HL-60/S4 treated with phorbol 12-myristate 13-acetate at 8.2 ng/mL for 4 days and 3 days (cell line): ENCODE data around the gene F8.

Experiments
- in situ Hi-C: fragments of 300-500 bp; cut with MboI; formaldehyde crosslinking; loops from 2 replicates; pipeline ENCODE4 v1.15.0; 2022; ENCODE audit warnings: low sequenced_read_pairs

Gene F8

GRCh38 chrX:155022585-155022984 is at the start of gene F8:
TSS of gene F8 (minus strand) at chrX:155022723. CDS start at chrX:155022552, 171 bp downstream.
- in situ Hi-C loops, result no loop called here

GRCh38 chrX:155071694-155072280 is 49.3 kb upstream of the F8 start:
- in situ Hi-C loops, result no loop called here

- in situ Hi-C loops, result no loop called here
Observed at GRCh38 chrX:155070975-155071693, 48.6 kb upstream of the F8 start, which contains the start of the genes BRCC3, CMC4 and MTCP1. TSS of gene BRCC3 (plus strand) at chrX:155071508. CDS start at chrX:155071528, 20 bp downstream. TSS of gene CMC4 (minus strand) at chrX:155071136. CDS start at chrX:155064023, 7,113 bp downstream. TSS of gene MTCP1 (minus strand) at chrX:155071136. CDS start at chrX:155066010, 5,126 bp downstream.

GRCh38 chrX:155070663-155070974 is 48.1 kb upstream of the F8 start:
- in situ Hi-C loops, result no loop called here

- in situ Hi-C loops, result no loop called here
Observed at GRCh38 chrX:155070038-155070437, 47.5 kb upstream of the F8 start.

- in situ Hi-C loops, result no loop called here
Observed at GRCh38 chrX:155069414-155069813, 46.9 kb upstream of the F8 start.

GRCh38 chrX:155068165-155068564 is 45.6 kb upstream of the F8 start:
- in situ Hi-C loops, result no loop called here

GRCh38 chrX:155065035-155065734 is 42.7 kb upstream of the F8 start:
- in situ Hi-C loops, result no loop called here

- in situ Hi-C loops, result no loop called here
Observed at GRCh38 chrX:155061760-155062159, 39.2 kb upstream of the F8 start.

- in situ Hi-C loops, result no loop called here
Observed at GRCh38 chrX:155056877-155057792, 34.6 kb upstream of the F8 start.

- in situ Hi-C loops, result no loop called here
Observed at GRCh38 chrX:155056471-155056870, 33.9 kb upstream of the F8 start.

- in situ Hi-C loops, result no loop called here
Observed at GRCh38 chrX:155055494-155055893, 33.0 kb upstream of the F8 start.

- in situ Hi-C loops, result no loop called here
Observed at GRCh38 chrX:155054255-155054654, 31.7 kb upstream of the F8 start.

GRCh38 chrX:155053656-155054055 is 31.1 kb upstream of the F8 start:
- in situ Hi-C loops, result no loop called here

- in situ Hi-C loops, result no loop called here
Observed at GRCh38 chrX:155052738-155053498, 30.4 kb upstream of the F8 start.

- in situ Hi-C loops, result no loop called here
Observed at GRCh38 chrX:155048977-155049619, 26.6 kb upstream of the F8 start.

- in situ Hi-C loops, result no loop called here
Observed at GRCh38 chrX:155046811-155047528, 24.4 kb upstream of the F8 start.

- in situ Hi-C loops, result no loop called here
Observed at GRCh38 chrX:155046129-155046810, 23.7 kb upstream of the F8 start.
